Left ventricle myocardium superior (tissue), 1 donor: Measurements from ENCODE around the gene FCGR3A. TPM values are rescaled to one million over a fixed set of nuclear protein-coding genes. Genes with fewer than 3 reads are reported as not detected.
"Not testable (repeated sequence)": the region's sequence is repeated elsewhere in the genome, so short reads cannot be mapped to it uniquely, and the experiment has no call there.

ENCODE experiments used
- ATAC-seq: fragments of 200-7000 bp; cut with Tn5 transposase; one replicate; pipeline ENCODE4 v1.9.1; 2020; ENCODE audit warnings: mild to moderate bottlenecking, moderate library complexity
- DNase-seq: peaks from one replicate; pipeline ENCODE4 v3.0.0-alpha.2; 2020
- intact Hi-C: fragments of 100-400 bp; cut with micrococcal nuclease; formaldehyde crosslinking; loops from one replicate; pipeline ENCODE4 v1.11.0; 2022
- total RNA-seq: library from RNA; stranded (reverse); fragmentation: NEBNext Ultra II Directional; extraction: Animal tissue kit (Norgen Biotek cat#: 25700); gene quantifications from one replicate; pipeline ENCODE4 v1.2.1, GENCODE V29; 2021
- donor health status: DM: no; HTN: yes; CAD: no; lungs with severe emphysema.

FCGR3A gene
- total RNA-seq, 1 donor from 2014 or later = 19.9 TPM

DNA sequence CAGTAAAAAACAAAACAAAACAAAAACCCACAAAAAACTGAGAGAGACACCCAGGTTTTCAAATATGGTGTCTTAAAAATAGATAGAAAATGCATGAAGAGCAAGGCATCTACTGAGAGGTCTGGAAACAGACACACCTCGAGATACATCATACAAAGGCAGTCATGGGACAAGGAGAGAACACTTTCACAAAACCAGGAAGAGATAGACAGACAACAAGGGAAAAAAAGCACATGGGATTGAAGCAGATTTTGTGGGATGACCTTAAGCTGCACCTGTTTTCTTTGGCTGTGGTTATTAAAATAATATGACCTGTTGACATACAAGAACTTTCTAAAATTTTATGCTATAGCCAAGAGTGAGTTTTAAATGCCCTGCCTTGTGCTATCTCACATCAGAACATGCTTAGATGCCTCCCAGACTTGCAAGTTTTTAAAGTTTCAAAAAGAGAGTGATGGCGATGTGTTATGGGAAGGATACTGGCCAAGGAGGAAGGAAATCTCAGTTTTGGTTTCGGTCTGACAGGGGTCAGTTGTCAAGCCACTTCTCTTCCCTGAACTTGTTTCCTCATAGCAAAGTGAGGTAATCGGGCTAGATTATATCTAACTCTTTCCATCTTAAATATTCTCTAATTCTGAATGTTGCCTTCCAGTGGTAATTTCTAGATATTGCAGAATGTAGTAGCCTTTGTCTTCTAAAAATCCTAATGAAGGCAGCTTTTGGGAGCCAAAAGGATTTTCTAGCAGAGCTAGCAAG is 11.5 kb upstream of the FCGR3A start:
- intact Hi-C loops, DNase-seq: not testable (repeated sequence)
- peak; percentile 86 for ATAC-seq

DNA sequence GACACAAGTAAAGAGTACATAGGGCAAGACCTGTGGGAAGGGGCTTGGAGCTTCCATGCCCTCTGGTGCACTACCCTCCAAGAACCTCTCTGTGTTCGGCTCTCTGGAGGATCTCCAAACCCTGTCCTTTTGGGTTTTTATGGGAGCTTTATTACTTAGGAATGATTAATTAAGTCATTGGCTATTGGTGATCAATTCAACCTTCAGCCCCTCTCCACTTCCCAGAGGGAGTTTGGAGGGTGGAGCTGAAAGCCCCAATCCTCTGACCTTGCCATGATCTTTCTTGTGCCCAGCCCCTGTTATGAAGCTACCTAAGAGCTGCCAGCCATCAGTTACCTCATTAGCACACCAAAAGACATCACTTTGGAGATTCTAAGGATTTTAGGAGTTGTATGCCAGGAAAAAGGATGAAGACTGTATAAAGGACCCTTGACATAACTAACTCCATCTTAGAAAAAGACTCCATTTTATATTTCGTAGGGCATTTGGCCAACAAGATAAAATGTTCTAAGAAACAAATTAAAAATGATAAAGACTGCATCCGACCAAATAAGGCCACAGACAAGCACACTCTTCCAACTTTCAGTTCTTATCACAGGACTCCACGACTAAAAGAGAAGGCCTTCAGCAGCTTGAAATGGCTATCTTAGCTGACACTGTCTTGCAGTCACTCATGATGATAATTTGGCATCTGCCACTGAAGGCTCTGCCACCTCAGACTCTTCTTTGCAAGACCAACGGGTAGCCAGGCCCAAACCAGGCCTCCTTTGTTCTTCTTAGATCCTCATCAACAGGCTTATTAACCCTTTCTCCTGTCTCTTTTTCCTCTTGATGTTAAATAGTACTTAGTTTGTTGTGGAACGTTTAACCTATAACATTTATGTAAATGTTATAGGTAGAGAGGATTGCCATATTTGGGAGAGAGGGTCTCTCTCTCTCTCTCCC is 8.2 kb upstream of the FCGR3A start:
- intact Hi-C loops, ATAC-seq, DNase-seq: not testable (repeated sequence)

DNA sequence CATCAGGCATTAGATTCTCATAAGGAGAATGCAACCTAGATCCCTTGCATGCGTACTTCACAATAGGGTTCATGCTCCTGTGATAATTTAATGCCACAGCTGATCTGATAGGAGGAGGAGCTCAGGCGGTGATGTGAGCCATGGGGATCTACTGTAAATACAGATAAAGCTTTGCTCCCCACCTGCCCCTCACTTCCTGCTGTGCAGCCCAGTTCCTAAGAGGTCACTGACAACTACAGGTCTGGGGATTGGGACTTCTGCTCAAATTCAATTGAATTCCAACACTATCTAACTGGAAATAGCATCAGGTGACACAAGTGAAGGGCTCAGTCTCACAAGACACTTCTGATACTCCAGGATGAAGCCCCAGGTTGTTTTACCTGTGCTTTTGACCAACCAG is 7.4 kb upstream of the FCGR3A start:
- ATAC-seq, DNase-seq, intact Hi-C loops: not testable (repeated sequence)

DNA sequence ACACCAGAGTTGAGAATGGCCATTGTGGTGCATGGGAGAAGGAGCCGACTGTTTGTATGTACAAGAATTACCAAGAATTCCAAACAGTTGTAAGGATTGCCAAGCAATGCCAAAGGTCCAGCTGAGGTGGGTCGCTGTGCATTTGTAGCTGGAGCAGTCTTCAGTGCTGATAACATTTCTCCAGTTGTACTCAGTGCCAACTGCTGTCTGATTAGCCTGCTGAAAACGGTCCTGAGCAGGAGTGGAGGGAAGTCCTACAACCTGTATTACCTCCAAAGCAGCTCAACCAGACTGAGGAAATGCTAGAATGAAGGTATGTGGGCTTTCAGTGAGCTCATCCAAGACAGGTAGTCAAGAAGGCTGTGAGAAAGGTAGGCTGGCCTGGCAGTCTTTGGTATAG is 6.5 kb upstream of the FCGR3A start:
- intact Hi-C loops = not testable (repeated sequence)

DNA sequence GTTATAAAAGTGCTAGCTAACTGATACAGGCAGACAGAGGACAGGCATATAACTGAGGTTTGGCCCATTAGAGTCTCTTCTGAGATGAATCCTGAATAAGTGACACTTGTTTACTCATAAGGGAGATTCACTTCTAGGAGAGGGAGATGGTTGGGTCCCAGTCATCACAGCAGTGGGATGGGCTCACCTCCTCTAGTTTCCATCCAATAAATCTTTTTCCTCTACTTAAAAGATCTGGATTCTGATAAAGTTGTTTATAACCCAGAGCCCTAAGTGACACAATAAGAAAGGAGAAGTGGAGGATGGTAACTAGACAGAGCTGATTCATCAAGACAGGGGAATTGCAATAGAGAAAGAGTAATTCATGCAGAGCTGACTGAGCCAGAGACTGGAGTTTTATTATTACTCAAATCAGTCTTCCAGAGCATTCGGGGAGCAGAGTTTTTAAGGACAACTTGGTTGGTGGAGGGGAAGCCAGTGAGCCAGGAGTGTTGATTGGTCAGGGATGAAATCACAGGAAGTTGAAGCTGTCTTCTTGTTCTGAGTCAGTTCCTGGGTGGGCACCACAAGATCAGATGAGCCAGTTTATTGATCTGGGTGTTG is 5.3 kb upstream of the FCGR3A start:
- ATAC-seq = peak; percentile 78
- intact Hi-C loops, DNase-seq: not testable (repeated sequence)

More for the DNA sequence above, 6.5 kb upstream of the FCGR3A start:
- not testable (repeated sequence) for ATAC-seq, DNase-seq

DNA sequence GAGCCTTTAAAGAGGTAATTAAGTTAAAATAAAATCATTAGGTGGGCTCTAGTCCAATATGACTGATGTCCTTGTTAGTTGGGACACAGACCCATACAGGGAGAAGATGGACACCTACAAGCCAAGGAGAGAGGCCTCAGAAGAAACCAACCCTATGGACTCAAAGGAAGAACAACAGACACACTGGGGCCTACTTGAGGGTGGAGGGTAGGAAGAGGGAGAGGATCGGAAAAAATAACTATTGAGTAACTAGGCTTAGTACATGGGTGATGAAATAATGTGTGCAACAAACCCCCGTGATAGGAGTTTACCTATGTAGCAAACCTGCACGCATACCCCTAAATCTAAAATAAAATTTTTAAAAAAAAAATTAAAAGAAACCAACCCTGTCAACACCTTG is 4.7 kb upstream of the FCGR3A start:
- ATAC-seq = peak; percentile 65
- DNase-seq, intact Hi-C loops: not testable (repeated sequence)

DNA sequence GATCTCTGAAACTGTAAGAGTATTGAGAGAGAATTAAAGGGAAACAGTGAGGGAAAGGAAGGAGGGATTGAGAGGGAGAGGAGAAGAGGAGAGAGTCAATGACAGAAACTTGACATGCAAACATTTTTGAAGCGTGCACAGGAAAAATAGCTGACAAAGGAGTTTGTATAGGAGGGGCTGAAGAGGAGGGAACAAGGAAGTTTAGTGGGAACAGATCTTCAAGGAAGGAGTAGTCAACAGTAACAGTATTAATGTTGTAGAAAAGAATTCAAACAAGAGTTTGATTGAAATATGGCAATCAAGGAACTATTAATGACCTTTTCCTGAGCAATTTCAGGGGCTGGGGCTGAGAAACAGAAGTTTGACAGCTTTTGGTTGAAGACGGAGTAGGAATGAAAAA is 4.0 kb upstream of the FCGR3A start:
- intact Hi-C loops, DNase-seq: not testable (repeated sequence)
- ATAC-seq = peak; percentile 45

DNA sequence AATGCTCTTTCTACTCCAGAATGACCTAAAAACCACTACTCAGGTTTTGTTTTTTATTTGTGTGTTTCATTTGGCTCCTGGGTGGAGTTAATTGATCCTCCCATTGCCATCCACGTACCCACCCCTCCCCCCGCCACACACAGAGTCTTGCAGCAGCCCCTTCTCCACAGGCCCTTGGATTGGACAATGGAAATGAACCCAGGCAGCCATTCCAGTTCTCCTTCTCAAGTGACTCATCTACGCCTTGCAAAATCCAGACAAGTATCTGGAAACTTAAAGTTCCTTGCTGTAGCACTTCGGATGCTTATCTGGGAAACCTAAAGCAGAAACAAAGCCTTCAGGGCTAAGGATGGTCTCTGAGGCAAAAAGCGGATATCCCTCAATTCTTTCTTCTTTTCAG is 1.3 kb upstream of the FCGR3A start:
- ATAC-seq, intact Hi-C loops, DNase-seq: not testable (repeated sequence)

DNA sequence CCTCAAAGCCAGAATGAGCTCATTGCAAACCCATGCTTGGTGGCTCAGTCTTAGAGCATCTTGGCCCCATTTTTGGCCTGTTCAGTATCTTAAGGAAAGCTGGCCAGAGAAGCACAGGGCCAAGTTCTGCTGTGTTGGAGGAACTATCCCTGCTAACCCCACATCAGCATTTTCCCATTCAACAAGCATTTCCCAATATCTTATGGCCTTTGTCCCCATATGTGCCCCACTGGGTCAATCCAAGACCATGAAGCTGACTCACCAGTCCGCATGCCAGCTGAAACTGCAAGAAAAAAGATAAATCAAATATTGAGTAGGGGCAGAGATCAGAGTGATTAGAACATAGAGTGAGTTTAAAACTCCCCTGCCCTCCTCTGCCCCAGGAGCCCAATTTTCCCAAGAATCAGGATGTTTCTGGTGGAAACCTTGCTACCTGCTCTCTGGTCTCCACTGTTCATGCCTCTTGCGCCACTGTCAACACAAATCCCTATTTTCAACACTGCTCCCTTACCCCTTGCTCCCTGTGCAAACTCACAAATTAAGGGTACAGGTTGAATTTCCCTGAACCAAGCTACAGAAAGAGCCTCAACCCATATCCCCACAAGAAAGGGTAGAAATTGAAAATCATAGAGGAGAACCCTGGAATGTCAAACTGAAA is 740 bp downstream of the FCGR3A start:
- DNase-seq, intact Hi-C loops: not testable (repeated sequence)
- peak; percentile 82 for ATAC-seq

DNA sequence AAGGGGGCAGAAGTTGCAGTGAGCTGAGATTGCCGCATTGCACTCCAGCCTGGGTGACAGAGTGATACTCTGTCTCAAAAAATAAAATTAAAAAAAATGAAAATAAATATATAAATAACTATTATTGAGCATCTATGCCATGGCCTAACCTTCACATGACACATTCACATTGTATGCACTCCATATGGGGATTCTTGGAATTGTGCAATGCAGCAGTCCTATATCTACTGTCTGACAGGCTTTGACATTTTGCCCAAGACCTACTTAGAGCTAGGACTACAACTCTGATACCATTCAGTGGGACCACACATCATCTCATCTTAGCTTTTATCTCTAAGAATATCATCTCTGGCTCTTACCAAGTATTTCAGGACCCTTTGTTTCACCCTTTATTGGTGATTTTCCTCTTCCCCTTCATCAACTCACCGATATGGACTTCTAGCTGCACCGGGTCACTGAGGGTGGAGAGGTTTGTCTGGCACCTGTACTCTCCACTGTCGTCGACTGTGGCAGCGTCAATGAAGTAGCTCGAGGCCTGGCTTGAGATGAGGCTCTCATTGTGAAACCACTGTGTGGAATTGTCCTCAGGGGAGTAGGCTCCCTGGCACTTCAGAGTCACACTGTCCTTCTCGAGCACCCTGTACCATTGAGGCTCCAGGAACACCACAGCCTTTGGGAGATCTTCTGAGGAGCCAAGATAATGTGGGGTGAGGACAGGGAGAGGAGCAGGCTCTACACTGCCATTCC is 1.4 kb downstream of the FCGR3A start:
- intact Hi-C loops, ATAC-seq, DNase-seq: not testable (repeated sequence)

DNA sequence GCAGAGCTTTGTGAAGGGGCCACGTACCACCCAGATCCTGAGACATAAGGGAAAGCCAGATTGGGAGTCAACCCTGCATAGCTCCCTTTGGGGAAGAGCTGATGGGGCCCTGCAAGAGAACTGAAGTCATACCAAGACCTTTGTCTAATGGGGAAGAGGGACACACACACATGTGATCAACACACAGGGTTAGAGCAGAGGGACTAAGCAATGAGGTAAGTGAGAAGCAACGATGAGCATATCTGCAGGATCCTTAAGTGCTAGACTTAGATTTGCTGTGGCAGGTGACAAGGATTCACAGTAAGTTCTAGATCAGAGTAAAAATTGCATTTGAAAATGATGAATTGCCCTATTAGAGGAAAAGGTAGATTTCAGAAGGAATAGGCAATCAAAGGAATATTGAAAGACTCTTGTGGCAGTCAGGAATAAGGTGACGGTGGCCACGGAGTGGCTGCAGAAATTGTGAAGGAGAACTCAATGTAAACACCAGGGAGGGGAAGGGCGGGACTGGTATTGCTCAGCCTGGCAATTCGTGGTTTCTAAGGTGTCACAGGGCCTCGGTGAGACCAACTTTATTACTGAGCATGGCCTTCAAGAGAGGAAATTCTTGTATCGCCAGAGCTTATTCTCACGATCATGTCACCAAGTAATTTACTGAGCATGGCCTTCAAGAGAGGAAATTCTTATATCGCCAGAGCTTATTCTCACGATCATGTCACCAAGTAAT is 4.5 kb downstream of the FCGR3A start:
- ATAC-seq, intact Hi-C loops, DNase-seq: not testable (repeated sequence)

DNA sequence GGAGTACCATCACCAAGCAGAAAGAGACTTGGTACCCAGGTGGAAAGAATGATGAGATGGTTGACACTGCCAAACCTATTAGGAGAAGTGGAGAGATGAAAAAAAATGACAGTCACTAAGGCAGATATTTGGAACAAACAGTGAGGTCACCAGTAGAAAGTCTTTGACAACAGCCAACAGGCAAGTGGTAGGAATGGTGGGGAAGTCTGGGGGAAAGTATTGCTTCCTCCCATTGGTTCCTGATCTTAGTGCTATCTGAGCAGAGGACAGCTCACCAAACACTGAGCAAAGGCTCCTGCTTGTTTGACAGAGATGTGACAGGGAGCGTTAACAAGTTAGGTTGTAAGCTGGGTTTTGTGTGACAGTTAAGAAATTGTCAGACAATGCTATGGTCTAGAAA is 6.5 kb downstream of the FCGR3A start:
- DNase-seq, intact Hi-C loops, ATAC-seq: not testable (repeated sequence)

DNA sequence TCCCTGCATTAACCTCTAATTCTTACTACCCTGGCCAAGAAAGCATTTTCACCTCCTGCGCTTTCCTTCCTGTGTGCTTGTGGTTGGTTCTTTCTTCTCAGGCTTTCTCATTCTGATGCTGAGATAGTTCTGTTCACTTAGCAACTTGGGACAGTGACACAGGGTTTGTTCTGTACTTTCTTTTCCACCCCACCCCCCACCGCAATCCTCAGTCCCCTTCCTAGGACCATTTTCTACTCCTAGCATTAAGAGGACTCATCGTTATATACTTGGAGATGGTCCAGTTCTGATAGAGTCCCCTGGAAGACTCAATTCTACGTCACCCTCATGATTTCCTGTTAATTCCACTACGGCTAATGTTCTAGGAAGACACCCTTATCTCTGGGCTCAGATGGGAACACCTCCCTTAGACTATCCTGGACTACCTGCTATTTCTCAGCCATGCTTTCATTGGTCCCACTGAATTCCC is 7.5 kb downstream of the FCGR3A start:
- ATAC-seq, DNase-seq, intact Hi-C loops: not testable (repeated sequence)

DNA sequence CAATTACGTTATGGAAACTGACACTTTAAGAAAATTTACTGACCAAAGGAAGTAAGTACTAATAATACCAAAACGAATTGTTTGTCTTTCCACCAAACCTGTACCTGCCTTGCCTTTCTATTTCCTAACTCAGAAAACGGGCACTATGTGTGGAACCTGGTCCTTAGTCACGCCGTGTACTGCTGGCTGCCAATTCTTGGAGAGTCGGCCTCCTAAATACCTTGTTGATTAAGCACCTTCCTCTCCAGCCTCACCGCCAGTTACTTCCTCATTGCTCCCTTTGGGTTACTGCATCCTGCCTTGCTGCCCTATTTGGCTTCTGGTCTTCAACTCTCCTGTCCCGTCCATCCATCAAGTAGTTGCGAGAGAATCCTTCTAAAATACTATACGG is 9.1 kb downstream of the FCGR3A start:
- intact Hi-C loops, DNase-seq: not testable (repeated sequence)
- ATAC-seq = peak; percentile 37

DNA sequence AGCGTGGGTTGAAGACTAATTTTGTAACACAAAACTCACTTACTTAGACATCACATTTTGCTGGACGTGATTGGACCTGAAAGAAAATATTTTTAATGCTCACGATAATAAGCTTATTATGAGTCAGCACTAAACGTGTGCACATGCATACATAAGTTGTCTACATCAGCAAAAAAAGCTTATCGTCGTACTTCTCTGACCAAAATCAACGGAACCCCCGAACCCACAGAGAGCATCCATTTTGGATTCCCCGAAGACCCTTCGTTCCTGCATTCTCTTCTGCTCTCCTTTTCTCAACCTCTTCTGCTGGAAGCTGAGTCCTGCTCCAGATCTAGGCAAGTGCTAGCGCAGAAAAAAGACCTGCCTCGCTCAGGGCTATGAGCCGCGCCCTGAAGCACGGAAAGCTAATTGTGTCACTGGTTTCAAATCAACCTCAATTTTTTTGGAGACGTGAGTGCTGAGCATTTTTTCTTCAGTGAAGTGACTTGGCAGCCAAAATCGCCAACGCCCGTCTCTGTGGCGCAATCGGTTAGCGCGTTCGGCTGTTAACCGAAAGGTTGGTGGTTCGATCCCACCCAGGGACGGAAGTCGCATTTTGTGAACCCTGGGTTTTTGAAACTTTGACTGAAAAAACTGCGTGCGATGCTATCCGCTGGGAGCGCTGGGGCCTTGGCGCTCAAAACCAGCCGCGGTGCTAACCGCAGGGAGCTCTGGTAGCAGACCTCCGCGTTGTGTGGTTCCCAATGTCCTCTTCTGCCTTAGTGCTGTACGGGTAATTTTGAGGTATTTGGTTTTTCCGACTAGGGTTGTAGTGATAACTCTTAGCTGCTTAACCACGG is 9.7 kb downstream of the FCGR3A start:
- intact Hi-C loops = not testable (repeated sequence)
- DNase-seq (peak; percentile 78), ATAC-seq (peak; percentile 81)

DNA sequence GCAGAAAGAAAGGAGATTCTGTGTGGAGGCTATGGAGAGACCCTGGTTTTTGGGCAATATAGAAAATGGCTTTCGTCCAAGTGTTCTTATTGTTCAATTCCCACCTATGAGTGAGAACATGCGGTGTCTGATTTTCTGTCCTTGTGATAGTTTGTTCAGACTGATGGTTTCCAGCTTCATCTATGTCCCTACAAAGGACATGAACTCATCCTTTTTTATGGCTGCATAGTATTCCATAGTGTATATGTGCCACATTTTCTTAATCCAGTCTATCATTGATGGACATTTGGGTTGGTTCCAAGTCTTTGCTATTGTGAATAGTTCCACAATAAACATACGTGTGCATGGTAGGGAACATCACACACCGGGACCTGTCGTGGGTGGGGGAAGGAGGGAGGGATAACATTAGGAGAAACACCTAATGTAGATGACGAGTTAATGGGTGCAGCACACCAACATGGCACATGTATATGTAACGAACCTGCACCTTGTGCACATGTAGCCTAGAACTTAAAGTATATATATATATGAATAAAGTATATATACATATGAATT is 10.6 kb downstream of the FCGR3A start:
- DNase-seq, intact Hi-C loops, ATAC-seq: not testable (repeated sequence)
